NCI-H526 treated with DMSO at 0.1 percent for 48 hours (cell line): Measurements from ENCODE around the gene ATXN2.

ENCODE experiments used
- DNase-seq: peaks from one replicate; lab custom pipeline; 2025; lab: John Stamatoyannopoulos, UW

ATXN2 gene

DNA sequence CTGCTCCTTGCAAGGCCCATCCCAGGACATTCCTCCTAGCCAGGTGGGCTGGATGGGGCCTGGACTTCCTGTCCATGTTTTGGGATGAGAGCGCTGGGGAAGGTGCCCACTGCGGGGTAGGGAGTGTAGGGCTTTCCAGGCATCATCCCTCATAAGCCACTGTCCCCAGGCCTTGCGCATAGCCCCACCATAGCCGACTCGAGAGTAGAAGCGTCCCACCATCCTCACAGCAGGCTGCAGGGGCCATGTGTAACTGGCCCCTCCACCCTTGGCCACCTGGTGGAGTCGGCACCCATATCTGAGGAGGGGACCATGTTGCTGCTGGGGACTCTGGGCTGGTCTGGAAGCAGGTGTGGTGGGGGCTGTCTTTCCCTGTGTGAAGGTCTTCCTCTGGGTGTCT lies 162.8 kb downstream of the ATXN2 start:
- no peak for DNase-seq

DNA sequence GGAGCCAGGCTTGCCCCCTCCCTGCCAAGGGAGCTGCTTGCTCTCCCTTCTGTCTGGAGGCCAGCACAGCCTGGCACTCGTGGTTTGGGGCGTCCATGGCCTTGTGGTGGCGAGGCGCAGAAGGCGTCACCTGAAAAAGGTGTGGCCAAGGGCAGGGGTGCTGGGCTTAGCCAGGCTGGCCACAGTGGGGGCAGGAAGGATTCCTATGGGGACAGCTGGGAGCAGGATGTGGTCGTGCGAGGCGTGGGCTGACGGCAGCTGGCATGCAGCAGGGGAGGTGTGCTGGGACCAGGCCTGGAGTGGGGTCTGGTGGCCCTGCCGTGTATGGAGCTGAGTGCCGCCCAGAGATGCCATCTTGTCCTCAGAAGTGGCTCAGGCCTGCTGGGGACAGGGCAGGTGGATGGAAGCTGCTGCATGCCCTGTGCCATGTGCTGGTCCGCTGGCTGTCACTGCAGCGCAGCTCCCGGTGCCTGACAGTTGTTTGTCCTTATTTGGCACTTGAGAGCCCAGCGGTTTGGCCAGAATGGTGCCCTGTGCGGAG lies 163.4 kb downstream of the ATXN2 start:
- DNase-seq, result no peak

DNA sequence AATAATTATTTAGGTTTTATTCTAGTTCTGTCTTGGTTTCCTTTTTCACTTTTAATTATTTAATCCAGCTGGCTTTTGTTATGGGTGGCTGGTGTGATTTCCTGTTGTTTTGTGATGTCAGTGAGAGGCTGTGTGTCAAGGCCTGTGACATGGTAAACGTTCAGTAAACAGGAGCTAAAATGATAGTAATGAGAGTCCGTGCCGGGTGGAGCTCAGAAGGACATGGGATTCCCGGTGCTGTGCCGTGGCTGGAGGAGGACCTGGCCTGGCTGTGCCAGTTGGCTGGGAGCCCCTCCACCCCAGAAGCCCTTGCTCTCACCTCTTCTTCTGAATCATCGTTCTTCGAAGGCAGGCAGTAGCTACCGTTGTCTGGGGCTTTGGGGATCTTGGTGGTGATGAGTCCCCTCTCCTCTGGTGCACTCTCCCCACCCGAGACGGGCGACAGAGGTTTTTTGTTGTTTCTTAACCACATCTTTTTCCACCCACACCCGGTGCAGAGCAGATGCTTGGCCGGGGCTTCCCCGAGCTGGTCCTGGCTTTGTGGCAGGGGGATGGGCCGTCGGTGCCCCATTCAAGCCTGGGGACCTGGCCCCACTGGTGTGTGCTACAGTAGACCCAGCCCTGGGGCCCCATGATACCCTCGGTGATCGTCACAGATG lies 164.3 kb downstream of the ATXN2 start:
- DNase-seq, result no peak

DNA sequence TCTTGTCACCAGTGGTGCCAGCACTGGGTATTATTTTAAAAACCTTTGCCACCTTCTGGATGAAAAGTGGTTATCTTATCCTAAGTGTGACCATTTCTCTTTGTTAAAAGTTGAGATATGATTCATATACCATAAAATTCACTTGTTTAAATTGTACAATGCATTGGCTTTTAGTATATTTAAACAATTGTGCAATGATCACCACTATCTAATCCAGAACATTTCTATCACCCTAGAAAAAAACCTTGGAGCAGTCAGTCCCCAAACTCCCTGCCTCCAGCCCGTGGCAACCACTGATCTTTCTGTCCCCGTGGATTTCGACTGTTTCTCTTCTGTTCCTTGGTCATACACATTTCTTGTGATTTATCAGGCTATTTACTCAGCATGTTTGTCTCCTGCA lies 165.1 kb downstream of the ATXN2 start:
- DNase-seq, result no peak

DNA sequence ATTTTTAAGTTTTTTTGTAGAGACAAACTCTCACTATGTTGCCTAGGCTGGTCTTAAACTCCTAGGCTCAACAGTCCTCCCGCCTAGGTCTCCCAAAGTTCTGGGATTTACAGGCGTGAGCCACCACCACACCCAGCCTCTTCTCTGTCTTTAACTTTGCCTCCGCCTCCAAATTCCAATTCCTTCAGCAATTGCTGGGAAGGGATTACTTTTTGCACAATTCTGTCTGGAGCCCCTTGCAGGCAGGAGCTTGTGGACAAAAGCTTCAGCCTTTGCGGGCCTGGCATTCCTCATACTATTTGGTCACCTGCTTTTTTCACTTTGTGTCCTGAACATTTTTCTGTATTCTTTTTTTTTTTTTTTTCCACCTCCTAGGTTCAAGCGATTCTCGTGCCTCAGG lies 167.3 kb downstream of the ATXN2 start:
- DNase-seq, result no peak

DNA sequence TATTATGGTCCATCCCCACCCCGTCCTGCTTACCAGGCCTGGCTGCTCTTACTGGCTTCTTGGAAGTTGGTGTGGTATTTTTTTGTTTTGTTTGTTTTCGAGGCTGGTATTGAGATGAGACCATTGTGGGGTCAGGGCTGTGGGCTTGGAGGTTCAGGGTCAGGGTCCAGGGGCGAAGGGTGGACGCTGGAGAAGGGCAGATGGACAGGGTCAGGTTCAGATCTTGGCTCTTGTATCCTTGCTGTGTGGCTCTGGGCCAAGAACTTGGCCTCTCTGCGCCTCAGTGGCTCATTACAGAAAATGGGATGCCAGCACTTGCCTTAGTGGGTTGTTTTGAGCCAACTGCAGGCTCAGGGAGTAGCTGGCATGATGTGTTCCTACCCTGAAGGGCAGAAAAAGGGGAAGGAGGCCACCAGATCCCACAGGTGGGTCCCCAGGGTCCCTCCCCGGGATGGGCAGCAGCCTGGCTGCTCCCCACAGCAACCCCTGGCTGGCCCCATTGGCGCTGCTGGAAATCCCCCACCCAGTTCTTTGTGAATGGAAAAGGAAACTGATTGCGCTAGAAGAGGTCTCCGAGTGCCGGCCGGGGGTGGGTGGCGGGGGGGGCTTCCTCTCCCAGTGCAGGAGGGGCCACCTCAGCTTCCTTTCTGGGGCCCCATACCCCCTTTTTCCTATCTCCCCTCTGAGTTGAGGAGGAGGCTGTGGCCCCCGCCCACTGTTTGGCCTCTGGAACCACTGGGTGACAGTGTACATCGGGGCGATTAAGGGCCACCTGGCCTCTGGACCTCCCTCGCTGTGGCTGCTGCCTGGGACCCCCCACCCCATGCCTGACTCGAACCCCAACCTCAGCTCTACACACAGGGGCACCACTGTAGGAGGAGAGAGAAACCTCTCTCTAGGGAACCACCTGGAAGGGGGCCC lies 168.4 kb downstream of the ATXN2 start:
- DNase-seq, result no peak

DNA sequence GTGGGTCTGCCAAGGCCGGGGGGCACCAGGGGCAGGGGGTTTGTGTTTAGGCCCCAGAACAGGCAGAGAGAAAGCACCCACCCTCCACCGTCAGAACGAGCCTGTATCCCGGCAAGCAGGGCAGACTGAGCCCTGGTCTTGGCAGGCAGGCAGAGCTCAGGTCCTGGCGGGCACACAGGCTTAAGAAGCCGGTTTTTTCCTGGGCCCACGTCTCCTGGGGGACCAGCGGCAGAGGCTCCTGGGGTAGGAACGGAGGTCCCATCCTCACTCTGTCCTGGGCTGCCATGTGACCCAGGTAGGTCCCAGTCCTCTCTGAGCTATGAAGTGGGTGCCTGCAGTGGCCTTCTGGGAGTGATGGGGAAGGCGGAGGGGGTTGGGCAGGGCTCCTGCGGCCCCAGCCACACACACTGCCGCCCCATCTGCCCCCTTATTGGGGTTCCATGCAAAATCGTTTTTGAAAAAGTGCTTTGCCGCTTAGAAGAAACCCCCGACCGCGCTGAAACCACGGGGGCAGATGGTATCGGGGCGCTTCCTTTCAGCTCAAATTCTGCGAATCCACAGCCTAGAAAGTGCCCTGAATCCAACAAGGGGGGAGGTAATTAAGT lies 169.2 kb downstream of the ATXN2 start:
- DNase-seq, result no peak

DNA sequence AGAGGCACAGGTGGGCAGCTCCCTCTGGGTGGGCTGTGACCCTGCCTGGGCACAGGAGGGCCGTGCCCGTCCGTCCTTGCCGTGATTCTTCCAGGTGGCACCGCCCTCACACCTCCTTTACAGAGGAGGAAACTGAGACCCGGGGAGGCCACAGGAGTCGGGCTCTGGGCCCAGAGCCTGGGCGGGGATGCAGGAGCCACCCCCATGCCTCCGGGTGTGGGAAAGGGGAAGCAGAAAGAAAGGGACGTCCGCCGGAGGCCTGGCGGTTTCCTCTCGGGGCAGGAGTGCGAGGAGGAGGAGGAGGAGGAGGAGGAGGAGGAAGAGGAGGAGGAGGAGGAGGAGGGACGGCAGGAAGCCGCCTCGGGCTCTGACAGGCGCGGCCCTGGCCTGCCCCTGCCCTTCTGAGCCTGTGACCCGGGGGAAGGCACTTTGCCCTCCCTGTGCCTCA lies 170.4 kb downstream of the ATXN2 start:
- no peak for DNase-seq

DNA sequence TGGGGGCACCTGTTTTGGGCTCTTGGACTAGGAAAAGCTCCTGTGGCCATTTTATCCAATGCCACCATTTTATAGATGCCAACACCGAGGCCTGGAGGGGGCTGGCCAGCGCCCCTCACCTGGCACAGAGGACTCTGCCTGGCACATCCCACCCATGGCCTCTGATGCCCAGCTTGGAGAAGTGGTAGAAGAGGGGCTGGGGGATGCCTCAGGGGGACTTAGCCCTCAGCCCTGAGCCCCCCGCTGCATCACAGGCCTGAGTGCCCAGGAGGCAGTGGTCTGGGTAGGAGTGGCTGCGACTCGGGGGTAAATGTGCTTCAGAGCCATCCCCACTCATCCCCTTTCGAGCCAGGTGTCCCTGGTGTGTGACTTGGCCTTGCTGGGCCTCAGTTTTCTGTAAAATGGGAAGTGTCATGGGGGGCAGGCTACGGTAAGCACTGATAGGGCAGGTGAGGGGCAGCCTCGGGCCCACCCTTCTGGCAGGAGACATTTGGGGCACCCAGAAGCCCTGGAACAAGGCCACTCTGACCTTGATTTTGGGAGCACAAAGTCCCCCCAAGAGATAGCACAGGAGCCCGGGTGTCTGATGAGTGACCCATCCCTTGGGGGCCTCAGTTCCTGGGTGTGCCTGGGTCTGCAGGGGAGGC lies 170.9 kb downstream of the ATXN2 start:
- DNase-seq, result no peak

DNA sequence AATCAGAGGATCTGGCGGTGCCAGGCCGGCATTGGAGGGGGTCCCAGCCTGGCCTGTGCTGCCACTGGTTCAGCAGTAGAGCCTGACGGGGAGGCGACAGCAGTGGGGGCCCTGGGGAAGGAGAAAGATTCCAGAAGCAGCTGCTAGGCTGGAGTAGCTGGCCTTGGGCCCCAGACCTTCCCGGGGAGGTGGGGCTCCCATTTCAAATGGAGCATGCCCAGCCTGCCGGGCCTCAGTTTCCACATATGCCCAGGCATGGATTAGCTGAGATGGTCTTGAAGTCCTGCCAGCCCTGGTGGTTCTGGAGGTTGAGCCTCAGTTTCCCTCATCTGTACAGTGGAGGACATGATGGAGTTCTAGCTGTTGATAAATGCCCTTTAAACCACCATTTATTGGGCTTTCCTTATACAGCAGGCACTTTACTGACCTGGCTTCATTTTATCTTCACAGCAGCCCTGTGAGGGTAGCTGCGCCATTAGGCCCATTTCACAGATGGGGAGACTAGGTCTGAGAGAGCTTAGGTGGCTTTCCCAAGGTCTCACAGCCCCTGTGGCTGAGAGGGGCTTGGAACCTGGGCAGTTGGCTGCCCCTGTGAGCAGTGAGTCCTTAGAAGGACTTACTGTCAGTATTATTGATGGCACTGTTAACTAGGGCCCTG lies 171.6 kb downstream of the ATXN2 start:
- DNase-seq, result no peak

DNA sequence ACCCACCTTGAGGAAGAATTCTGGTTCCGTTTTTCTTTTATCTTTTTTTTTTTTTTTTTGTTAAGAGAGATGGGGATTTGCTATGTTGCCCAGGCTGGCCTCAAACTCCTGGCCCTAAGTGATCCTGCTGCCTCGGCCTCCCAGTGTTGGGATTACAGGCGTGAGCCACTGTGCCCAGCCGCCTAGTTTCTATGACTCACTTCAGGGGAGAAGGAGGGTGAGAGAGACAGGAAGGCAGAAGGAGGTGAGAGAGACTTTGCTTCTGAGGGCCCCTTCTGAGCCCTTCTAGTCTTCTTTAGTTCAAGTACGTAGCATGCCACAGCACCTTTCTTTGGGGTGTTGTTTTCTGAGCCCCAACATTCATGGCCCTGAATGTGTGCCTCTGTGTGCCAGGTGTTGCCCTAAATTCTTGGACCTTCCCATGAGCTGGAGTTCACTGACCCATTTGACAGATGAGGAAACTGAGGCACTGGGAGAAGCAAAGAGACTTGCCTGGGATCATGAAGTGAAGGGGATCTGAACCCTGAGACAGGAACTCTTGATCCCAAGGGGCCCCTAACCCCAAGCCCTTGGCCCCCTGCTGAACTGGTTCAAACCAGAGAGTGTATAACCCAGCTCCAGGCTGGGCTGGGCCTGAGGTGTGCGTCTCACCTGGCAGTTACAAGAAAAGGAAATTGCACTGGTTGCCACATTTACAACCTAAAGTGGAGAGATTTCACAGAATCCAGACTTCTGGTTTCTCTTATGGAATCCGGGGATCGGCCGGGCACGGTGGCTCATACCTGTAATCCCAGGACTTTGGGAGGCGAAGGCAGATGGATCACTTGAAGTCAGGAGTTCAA lies 172.6 kb downstream of the ATXN2 start:
- DNase-seq, result no peak

DNA sequence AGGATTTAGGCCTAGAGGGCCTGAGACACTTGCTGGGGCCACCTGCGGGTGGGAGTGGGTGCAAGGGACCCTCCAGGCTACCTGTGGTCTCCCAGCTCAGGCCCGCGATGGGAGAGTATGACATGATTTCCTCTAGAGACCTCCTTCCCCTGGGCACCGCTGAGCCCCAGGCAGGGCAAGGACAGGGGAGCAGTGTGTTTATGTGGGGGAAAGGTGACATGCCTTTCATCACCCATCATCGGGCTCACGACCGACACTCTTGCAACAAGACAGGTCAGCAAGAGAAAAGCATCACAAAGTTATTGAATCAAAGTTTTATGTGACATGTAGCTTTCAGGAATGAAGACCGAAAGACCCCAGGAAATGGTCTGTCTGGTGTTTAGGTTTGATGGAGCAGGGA lies 173.5 kb downstream of the ATXN2 start:
- DNase-seq, result no peak

DNA sequence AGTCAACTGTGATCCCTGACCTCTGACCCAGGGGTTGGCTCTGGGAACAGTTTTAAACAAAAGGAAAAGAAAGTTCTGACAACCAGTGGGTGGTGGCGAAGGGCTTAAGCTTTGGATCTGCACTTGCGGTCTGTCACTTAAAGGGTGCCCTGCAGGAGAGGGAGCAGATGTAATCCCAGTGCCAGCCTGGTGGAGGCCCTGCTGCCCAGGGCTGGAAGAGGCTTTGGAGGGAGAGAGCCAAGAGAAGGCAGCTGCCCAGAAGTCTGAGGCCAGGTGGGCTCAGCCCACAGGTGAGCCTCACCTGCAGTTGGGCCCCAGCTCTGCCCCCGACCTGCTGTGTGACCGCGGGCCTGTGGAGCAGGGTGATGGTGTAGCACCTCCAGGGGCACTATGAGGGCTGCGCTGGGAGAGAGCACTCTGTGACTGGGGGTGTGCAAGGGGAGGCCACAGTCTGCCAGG lies 174.3 kb downstream of the ATXN2 start:
- no peak for DNase-seq

DNA sequence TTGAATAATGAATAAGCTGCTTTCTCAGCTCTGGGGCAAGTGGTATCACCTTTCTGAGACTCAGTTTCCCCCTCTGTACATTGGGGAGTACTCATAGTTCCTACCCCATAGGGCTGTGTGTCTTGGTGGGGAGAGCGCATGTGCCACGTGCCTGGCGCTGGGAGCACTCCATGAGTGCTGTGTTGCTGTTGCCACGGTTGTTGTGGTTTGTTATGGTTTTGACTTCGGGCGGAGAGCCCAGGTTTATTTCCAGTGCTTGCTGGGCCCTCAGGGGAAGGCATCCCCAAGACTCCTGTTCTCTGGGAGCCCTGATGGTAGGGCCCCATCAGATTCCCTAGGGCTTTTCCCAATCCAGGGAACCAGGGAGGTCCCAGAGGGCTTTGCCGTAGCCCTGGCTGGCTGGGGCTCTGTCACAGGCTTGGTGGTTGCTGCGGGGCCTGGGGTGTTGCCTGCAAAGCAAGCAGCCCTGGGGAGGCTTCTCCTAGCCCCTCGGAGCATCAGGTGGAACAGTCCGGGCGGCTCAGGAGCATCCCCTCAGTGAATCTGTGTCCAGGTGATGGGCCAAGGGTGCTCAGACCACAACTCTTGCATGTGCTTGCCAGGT lies 174.8 kb downstream of the ATXN2 start:
- DNase-seq, result no peak

DNA sequence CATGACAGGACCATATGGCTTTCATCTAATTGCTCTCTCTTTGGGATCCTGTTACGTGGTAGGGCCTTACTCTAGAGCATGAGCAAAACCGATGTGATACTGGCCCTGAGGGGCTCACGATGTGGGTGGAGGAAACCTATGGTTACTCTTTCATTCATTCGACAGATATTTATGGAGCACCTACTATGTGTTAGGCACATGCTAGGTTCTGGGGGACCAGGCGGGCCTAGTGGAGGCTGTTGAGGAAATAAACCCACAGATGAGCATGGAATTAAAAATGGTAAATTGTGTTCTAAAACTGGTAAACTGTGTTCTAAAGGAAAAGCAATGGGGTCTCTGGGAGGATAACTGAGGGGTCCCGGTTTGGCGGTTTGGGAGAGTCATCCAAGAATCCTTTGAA lies 178.6 kb downstream of the ATXN2 start:
- no peak for DNase-seq

DNA sequence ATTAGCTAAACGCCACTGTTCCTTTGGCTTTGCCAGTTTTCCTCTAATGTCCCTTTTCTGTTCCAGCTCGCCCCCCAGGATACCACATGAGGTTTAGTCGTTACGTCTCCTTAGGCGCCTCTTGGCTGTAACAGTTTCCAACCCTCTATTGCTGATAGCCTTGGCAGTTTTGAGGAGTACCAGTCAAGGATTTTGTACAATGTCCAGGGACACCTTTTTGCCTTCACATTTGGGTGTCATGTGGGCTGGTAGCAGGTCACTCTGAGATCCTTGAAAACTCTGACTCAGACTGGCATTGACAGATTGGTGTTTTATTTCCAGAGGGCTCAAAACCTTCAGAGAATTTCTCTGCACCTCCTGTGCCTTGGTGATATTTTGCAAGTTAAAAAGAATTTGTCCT lies 179.3 kb downstream of the ATXN2 start:
- no peak for DNase-seq

DNA sequence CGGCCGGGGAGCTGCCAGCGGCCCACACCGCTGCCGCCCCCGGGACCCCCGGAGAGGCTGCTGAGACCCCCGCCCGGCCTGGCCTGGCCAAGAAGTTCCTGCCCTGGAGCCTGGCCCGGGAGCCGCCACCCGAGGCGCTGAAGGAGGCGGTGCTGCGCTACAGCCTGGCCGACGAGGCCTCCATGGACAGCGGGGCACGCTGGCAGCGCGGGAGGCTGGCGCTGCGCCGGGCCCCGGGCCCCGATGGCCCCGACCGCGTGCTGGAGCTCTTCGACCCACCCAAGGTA lies 180.6 kb downstream of the ATXN2 start:
- DNase-seq, result no peak

DNA sequence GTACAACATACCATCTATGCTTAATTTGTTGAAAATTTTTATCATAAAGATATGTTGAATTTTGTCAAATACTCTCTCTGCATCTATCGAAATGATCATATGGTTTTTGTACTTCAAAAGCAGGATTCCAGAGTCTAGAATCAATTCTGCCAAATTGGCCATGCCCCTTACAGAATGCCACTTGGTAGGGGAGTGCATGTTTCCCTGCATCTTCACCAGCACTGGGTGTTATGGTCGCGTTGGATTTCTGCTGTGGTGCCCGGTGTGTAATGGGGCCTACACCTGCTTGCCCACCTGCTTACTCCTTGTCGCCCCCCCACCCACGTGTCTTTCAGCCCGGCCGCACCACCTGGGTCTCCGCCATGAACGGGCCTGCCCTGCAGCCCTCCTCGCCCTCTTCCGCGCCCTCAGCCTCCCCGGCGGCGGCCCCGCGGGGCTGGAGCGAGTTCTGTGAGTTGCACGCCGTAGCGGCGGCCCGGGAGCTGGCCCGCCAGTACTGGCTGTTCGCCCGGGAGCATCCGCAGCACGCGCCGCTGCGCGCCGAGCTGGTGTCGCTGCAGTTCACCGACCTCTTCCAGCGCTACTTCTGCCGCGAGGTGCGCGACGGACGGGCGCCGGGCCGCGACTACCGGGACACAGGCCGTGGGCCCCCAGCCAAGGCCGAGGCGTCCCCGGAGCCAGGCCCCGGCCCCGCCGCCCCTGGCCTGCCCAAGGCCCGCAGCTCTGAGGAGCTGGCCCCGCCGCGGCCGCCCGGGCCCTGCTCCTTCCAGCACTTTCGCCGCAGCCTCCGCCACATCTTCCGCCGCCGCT lies 181.1 kb downstream of the ATXN2 start:
- DNase-seq, result no peak

DNA sequence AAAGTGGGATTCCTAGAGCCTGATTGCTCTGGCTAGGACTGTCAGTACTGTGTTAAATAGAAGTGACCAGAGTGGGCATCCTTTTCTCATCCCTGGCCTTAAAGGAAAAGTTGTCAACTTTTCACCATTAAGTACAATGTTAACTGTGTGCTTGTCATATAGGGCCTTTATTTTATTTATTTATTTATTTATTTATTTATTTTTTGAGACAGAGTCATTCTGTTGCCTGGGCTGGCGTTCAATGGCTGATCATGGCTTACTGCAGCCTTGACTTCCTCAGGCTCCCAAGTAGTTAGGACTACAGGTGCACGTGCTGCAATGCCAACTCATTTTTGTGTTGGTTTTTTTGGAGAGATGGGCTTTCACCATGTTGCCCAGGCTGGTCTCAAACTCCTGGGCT lies 181.8 kb downstream of the ATXN2 start:
- DNase-seq, result no peak
